ENCODE results near the gene KRTAP5-8.

DNA sequence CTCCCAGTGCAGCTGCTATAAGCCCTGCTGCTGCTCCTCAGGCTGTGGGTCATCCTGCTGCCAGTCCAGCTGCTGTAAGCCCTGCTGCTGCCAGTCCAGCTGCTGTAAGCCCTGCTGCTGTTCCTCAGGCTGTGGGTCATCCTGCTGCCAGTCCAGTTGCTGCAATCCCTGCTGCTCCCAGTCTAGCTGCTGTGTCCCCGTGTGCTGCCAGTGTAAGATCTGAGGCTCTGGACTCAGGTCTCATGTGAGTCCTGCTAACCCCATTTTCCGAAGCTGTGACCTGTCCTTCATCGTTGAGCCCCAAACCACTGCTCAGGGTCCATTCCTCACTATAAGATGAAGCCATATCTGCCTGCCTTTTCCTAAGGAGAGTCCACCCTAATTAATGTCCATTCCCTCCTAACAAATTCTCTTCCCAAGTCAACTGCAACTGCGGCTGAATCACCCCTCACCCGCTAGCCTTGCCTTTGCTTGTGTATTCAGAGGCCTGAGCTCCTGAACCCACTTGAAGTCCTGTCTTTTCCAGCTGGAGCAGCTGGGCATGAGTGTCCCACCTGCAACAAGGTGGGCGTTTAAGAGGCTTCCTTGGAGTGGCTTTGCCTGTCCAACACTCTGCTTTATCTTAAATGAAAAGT, 10.1 kb upstream of the KRTAP5-8 start:
- TF ChIP-seq, protein P1, sequence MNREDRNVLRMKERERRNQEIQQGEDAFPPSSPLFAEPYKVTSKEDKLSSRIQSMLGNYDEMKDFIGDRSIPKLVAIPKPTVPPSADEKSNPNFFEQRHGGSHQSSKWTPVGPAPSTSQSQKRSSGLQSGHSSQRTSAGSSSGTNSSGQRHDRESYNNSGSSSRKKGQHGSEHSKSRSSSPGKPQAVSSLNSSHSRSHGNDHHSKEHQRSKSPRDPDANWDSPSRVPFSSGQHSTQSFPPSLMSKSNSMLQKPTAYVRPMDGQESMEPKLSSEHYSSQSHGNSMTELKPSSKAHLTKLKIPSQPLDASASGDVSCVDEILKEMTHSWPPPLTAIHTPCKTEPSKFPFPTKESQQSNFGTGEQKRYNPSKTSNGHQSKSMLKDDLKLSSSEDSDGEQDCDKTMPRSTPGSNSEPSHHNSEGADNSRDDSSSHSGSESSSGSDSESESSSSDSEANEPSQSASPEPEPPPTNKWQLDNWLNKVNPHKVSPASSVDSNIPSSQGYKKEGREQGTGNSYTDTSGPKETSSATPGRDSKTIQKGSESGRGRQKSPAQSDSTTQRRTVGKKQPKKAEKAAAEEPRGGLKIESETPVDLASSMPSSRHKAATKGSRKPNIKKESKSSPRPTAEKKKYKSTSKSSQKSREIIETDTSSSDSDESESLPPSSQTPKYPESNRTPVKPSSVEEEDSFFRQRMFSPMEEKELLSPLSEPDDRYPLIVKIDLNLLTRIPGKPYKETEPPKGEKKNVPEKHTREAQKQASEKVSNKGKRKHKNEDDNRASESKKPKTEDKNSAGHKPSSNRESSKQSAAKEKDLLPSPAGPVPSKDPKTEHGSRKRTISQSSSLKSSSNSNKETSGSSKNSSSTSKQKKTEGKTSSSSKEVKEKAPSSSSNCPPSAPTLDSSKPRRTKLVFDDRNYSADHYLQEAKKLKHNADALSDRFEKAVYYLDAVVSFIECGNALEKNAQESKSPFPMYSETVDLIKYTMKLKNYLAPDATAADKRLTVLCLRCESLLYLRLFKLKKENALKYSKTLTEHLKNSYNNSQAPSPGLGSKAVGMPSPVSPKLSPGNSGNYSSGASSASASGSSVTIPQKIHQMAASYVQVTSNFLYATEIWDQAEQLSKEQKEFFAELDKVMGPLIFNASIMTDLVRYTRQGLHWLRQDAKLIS (CRISPR knock-in tag; IDR thresholded peaks at IDR 0.05; ENCODE audit: borderline replicate concordance): no peak
- TF ChIP-seq, protein P2, sequence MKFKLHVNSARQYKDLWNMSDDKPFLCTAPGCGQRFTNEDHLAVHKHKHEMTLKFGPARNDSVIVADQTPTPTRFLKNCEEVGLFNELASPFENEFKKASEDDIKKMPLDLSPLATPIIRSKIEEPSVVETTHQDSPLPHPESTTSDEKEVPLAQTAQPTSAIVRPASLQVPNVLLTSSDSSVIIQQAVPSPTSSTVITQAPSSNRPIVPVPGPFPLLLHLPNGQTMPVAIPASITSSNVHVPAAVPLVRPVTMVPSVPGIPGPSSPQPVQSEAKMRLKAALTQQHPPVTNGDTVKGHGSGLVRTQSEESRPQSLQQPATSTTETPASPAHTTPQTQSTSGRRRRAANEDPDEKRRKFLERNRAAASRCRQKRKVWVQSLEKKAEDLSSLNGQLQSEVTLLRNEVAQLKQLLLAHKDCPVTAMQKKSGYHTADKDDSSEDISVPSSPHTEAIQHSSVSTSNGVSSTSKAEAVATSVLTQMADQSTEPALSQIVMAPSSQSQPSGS (CRISPR knock-in tag; IDR thresholded peaks at IDR 0.05; ENCODE audit: borderline replicate concordance, low read depth): no peak
- TF ChIP-seq, protein P3, sequence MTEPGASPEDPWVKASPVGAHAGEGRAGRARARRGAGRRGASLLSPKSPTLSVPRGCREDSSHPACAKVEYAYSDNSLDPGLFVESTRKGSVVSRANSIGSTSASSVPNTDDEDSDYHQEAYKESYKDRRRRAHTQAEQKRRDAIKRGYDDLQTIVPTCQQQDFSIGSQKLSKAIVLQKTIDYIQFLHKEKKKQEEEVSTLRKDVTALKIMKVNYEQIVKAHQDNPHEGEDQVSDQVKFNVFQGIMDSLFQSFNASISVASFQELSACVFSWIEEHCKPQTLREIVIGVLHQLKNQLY (CRISPR knock-in tag; IDR thresholded peaks at IDR 0.05): no peak
- TF ChIP-seq, protein P4, sequence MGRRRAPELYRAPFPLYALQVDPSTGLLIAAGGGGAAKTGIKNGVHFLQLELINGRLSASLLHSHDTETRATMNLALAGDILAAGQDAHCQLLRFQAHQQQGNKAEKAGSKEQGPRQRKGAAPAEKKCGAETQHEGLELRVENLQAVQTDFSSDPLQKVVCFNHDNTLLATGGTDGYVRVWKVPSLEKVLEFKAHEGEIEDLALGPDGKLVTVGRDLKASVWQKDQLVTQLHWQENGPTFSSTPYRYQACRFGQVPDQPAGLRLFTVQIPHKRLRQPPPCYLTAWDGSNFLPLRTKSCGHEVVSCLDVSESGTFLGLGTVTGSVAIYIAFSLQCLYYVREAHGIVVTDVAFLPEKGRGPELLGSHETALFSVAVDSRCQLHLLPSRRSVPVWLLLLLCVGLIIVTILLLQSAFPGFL (CRISPR knock-in tag; IDR thresholded peaks at IDR 0.05; ENCODE audit: borderline replicate concordance): no peak
- TF ChIP-seq, protein P5, sequence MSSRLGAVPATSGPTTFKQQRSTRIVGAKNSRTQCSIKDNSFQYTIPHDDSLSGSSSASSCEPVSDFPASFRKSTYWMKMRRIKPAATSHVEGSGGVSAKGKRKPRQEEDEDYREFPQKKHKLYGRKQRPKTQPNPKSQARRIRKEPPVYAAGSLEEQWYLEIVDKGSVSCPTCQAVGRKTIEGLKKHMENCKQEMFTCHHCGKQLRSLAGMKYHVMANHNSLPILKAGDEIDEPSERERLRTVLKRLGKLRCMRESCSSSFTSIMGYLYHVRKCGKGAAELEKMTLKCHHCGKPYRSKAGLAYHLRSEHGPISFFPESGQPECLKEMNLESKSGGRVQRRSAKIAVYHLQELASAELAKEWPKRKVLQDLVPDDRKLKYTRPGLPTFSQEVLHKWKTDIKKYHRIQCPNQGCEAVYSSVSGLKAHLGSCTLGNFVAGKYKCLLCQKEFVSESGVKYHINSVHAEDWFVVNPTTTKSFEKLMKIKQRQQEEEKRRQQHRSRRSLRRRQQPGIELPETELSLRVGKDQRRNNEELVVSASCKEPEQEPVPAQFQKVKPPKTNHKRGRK (CRISPR knock-in tag; IDR thresholded peaks at IDR 0.05; ENCODE audit: borderline replicate concordance): no peak
- TF ChIP-seq TEAD1 (CRISPR knock-in tag; IDR thresholded peaks at IDR 0.05) (no peak), ATF1 (CRISPR knock-in tag; IDR thresholded peaks at IDR 0.05) (no peak), CBFB (CRISPR knock-in tag; IDR thresholded peaks at IDR 0.05; ENCODE audit: low read depth) (no peak), FOXK1 (CRISPR knock-in tag; IDR thresholded peaks at IDR 0.05) (no peak), FOXP1 (CRISPR knock-in tag; IDR thresholded peaks at IDR 0.05; ENCODE audit: borderline replicate concordance) (no peak)
- TF ChIP-seq, protein P6, sequence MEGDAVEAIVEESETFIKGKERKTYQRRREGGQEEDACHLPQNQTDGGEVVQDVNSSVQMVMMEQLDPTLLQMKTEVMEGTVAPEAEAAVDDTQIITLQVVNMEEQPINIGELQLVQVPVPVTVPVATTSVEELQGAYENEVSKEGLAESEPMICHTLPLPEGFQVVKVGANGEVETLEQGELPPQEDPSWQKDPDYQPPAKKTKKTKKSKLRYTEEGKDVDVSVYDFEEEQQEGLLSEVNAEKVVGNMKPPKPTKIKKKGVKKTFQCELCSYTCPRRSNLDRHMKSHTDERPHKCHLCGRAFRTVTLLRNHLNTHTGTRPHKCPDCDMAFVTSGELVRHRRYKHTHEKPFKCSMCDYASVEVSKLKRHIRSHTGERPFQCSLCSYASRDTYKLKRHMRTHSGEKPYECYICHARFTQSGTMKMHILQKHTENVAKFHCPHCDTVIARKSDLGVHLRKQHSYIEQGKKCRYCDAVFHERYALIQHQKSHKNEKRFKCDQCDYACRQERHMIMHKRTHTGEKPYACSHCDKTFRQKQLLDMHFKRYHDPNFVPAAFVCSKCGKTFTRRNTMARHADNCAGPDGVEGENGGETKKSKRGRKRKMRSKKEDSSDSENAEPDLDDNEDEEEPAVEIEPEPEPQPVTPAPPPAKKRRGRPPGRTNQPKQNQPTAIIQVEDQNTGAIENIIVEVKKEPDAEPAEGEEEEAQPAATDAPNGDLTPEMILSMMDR (IDR thresholded peaks at IDR 0.05): no peak
- TF ChIP-seq, protein P7, sequence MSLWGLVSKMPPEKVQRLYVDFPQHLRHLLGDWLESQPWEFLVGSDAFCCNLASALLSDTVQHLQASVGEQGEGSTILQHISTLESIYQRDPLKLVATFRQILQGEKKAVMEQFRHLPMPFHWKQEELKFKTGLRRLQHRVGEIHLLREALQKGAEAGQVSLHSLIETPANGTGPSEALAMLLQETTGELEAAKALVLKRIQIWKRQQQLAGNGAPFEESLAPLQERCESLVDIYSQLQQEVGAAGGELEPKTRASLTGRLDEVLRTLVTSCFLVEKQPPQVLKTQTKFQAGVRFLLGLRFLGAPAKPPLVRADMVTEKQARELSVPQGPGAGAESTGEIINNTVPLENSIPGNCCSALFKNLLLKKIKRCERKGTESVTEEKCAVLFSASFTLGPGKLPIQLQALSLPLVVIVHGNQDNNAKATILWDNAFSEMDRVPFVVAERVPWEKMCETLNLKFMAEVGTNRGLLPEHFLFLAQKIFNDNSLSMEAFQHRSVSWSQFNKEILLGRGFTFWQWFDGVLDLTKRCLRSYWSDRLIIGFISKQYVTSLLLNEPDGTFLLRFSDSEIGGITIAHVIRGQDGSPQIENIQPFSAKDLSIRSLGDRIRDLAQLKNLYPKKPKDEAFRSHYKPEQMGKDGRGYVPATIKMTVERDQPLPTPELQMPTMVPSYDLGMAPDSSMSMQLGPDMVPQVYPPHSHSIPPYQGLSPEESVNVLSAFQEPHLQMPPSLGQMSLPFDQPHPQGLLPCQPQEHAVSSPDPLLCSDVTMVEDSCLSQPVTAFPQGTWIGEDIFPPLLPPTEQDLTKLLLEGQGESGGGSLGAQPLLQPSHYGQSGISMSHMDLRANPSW (CRISPR knock-in tag; conservative IDR thresholded peaks at IDR 0.05; ENCODE audit: low read depth): no peak
- TF ChIP-seq, protein P8, sequence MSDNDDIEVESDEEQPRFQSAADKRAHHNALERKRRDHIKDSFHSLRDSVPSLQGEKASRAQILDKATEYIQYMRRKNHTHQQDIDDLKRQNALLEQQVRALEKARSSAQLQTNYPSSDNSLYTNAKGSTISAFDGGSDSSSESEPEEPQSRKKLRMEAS (CRISPR knock-in tag; IDR thresholded peaks at IDR 0.05): no peak
